ENCODE data around the gene PCBP4.

DNA sequence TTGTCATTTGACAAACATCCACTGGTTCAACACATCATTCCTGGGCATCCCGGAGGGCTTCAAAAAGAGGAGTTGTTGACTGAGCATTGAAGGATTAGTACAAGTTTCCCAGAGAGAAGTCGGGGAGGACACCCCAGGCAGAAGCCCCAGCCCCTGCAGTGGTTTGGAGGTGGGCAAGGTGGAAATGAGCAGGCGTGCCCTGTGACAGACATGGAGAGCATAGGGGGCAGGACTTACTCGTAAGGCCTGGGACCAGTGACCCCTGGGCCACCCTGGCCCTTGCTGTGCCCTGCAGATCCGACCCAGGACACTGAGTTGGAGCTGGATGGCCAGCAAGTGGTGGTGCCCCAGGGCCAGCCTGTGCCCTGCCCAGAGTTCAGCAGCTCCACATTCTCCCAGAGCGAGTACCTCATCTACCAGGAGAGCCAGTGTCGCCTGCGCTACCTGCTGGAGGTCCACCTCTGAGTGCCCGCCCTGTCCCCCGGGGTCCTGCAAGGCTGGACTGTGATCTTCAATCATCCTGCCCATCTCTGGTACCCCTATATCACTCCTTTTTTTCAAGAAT lies 19.2 kb downstream of the PCBP4 start:
- TF ChIP-seq SIN3A (IDR thresholded peaks at IDR 0.05; ENCODE audit: low read depth) = no peak
- TF ChIP-seq, protein P1, sequence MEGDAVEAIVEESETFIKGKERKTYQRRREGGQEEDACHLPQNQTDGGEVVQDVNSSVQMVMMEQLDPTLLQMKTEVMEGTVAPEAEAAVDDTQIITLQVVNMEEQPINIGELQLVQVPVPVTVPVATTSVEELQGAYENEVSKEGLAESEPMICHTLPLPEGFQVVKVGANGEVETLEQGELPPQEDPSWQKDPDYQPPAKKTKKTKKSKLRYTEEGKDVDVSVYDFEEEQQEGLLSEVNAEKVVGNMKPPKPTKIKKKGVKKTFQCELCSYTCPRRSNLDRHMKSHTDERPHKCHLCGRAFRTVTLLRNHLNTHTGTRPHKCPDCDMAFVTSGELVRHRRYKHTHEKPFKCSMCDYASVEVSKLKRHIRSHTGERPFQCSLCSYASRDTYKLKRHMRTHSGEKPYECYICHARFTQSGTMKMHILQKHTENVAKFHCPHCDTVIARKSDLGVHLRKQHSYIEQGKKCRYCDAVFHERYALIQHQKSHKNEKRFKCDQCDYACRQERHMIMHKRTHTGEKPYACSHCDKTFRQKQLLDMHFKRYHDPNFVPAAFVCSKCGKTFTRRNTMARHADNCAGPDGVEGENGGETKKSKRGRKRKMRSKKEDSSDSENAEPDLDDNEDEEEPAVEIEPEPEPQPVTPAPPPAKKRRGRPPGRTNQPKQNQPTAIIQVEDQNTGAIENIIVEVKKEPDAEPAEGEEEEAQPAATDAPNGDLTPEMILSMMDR (IDR thresholded peaks at IDR 0.05 in 2 of 3, conservative IDR thresholded peaks at IDR 0.05 in 1 of 3; ENCODE audit: borderline replicate concordance in 1 of 3, insufficient read depth in 1 of 3, low read depth in 2 of 3, low read length in 2 of 3) = no peak
- no peak for TF ChIP-seq POLR2A (IDR thresholded peaks at IDR 0.05; ENCODE audit: borderline replicate concordance, extremely low read depth, insufficient read depth, insufficient read length)
- no peak for TF ChIP-seq ATF3 (IDR thresholded peaks at IDR 0.05)
- TF ChIP-seq EGR1 (IDR thresholded peaks at IDR 0.05; ENCODE audit: low read depth) = no peak
- no peak for TF ChIP-seq EZH2 (IDR thresholded peaks at IDR 0.05)
- TF ChIP-seq, protein P2, sequence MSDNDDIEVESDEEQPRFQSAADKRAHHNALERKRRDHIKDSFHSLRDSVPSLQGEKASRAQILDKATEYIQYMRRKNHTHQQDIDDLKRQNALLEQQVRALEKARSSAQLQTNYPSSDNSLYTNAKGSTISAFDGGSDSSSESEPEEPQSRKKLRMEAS (IDR thresholded peaks at IDR 0.05) = no peak
- no peak for TF ChIP-seq CBX3 (IDR thresholded peaks at IDR 0.05; ENCODE audit: low read depth)
- no peak for TF ChIP-seq SRF (IDR thresholded peaks at IDR 0.05; ENCODE audit: low read depth)
- TF ChIP-seq JUND (IDR thresholded peaks at IDR 0.05) = no peak
- no peak for TF ChIP-seq ZFX (IDR thresholded peaks at IDR 0.05)
- no peak for TF ChIP-seq POLR2AphosphoS5 (IDR thresholded peaks at IDR 0.05; ENCODE audit: low read depth, low read length)
- TF ChIP-seq ZNF274 (IDR thresholded peaks at IDR 0.05; ENCODE audit: low read depth, low read length) = no peak
